ENCODE data around the gene KIAA0040.

KIAA0040 gene

GRCh38 chr1:175145899-175146528 is 46.6 kb downstream of the KIAA0040 start:
- in situ Hi-C loops (cut with MboI; ENCODE audit: low sequenced_read_pairs) = loop anchor here (10.0 to 25.0 kb wide), 2 partner anchors 179 to 384 kb away; no protein-coding TSS in a partner anchor

DNA sequence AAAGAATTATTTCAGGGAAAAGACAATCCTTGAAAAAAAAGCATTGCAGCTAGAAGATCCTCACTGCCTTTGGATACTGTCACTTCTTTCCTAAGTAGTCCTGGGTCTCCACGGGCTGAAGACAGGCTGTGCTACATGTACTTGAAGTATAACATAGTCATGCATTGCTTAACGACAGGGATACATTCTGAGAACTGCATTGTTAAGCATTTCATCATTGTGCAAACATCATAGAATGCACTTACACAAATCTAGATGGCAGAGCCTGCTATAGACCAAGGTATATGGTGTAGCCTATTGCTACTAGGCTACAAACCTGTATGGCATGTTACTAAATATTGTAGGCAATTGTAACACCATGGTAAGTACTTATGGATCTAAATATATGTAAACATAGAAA is 54.0 kb downstream of the KIAA0040 start:
- in situ Hi-C loops (cut with MboI; ENCODE audit: low sequenced_read_pairs) = loop anchor here (25.0 kb wide), 1 partner anchor 376 kb away; no protein-coding TSS in a partner anchor

- in situ Hi-C loops (cut with MboI; ENCODE audit: low sequenced_read_pairs) = loop anchor here (25.0 kb wide), 1 partner anchor 375 kb away; no protein-coding TSS in a partner anchor
These were observed 55.2 kb downstream of the KIAA0040 start for GRCh38 chr1:175137369-175137768.

GRCh38 chr1:175136246-175136645 is 56.3 kb downstream of the KIAA0040 start:
- in situ Hi-C loops (cut with MboI; ENCODE audit: low sequenced_read_pairs) = loop anchor here (25.0 kb wide), 1 partner anchor 374 kb away; no protein-coding TSS in a partner anchor

- in situ Hi-C loops (cut with MboI; ENCODE audit: low sequenced_read_pairs) = loop anchor here (25.0 kb wide), 1 partner anchor 372 kb away; no protein-coding TSS in a partner anchor
These were observed 58.1 kb downstream of the KIAA0040 start for GRCh38 chr1:175134500-175134899.

- in situ Hi-C loops (cut with MboI; ENCODE audit: low sequenced_read_pairs) = loop anchor here (25.0 kb wide), 1 partner anchor 372 kb away; no protein-coding TSS in a partner anchor
These were observed 58.7 kb downstream of the KIAA0040 start for GRCh38 chr1:175133673-175134435.

GRCh38 chr1:175132436-175132835 is 60.1 kb downstream of the KIAA0040 start:
- in situ Hi-C loops (cut with MboI; ENCODE audit: low sequenced_read_pairs) = loop anchor here (25.0 kb wide), 1 partner anchor 370 kb away; no protein-coding TSS in a partner anchor

DNA sequence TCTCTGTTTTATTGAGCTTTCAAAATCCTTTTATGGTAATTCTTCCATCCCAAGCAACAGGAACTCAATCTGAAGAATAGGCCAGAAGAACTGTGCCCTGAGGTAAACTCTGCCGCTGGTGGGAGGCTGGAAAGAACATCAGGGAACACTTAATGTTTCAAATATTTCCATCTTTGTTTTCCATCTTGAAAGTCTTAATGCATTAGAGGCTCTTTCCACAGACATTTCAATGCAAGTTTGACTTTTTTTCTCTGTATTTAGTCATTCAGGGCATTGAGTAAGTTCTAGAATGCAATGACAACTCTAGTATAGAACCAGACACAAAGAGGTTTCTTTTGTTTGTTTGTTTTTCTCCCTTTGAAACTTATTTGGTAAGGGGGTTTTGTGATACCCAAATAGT is 61.5 kb downstream of the KIAA0040 start:
- in situ Hi-C loops (cut with MboI; ENCODE audit: low sequenced_read_pairs) = loop anchor here (25.0 kb wide), 1 partner anchor 369 kb away; no protein-coding TSS in a partner anchor

- in situ Hi-C loops (cut with MboI; ENCODE audit: low sequenced_read_pairs) = loop anchor here (25.0 kb wide), 1 partner anchor 368 kb away; no protein-coding TSS in a partner anchor
These were observed 61.9 kb downstream of the KIAA0040 start for GRCh38 chr1:175130649-175131045.

DNA sequence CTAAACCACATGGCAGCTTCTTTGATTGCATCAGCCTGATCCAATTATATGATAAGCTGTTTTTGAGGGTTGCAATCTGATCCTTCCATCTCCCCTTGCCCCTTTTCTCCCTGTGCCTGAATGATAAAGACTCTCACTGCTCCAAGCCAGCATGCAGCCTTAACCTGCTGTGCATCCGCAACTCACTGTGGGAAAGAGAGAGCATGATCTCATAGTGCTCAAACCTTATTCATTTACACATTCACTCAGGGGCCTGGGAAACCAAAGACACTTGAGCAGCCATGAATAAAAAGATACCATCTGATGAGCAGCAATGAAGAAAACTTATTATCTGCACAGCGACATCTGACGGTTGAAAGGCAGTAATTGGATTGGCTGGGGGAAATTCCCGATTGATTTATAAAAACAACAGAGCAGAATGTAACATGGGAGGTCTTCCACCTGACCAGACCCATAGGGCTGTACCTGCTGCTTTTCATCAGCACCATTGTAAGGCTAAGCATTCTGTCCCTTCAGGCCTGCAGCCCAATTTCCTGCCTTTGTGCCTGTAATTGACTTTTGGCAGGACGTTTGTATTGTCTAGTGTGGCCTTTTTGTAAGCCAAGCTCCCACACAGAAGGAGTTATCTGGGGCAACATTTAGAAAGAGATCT is 62.5 kb downstream of the KIAA0040 start:
- in situ Hi-C loops (cut with MboI; ENCODE audit: low sequenced_read_pairs) = loop anchor here (25.0 kb wide), 1 partner anchor 368 kb away; no protein-coding TSS in a partner anchor

DNA sequence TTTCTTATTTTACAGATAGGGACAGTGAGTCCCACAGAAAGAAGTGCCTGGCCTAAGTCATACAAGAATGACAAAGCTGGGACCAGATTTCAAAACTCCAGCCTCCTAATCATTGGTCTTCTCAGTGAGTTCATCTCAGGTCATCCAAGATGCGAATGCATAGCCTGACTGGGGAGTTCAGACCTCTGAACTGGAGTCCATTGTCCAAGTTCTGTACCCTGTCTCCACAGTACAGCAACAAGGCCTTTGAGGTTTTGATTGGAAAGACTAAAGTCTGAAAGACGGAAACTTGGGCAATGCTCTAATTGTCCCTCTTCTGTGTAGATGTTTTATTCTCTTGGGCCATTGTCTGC is 63.0 kb downstream of the KIAA0040 start:
- in situ Hi-C loops (cut with MboI; ENCODE audit: low sequenced_read_pairs) = loop anchor here (25.0 kb wide), 1 partner anchor 367 kb away; no protein-coding TSS in a partner anchor

GRCh38 chr1:175129182-175129581 is 63.4 kb downstream of the KIAA0040 start:
- in situ Hi-C loops (cut with MboI; ENCODE audit: low sequenced_read_pairs) = loop anchor here (25.0 kb wide), 1 partner anchor 367 kb away; no protein-coding TSS in a partner anchor

- in situ Hi-C loops (cut with MboI; ENCODE audit: low sequenced_read_pairs) = loop anchor here (25.0 kb wide), 1 partner anchor 366 kb away; no protein-coding TSS in a partner anchor
These were observed 64.1 kb downstream of the KIAA0040 start for GRCh38 chr1:175128523-175128922.

GRCh38 chr1:175127565-175127964 is 65.0 kb downstream of the KIAA0040 start:
- in situ Hi-C loops (cut with MboI; ENCODE audit: low sequenced_read_pairs) = loop anchor here (25.0 kb wide), 1 partner anchor 365 kb away; no protein-coding TSS in a partner anchor

GRCh38 chr1:175126347-175126746 is 66.2 kb downstream of the KIAA0040 start:
- in situ Hi-C loops (cut with MboI; ENCODE audit: low sequenced_read_pairs) = loop anchor here (25.0 kb wide), 1 partner anchor 364 kb away; no protein-coding TSS in a partner anchor

GRCh38 chr1:175124861-175125260 is 67.7 kb downstream of the KIAA0040 start:
- in situ Hi-C loops (cut with MboI; ENCODE audit: low sequenced_read_pairs) = loop anchor here (25.0 kb wide), 1 partner anchor 363 kb away; no protein-coding TSS in a partner anchor

GRCh38 chr1:175120511-175120910 is 72.1 kb downstream of the KIAA0040 start:
- in situ Hi-C loops (cut with MboI; ENCODE audit: low sequenced_read_pairs) = no loop called here

DNA sequence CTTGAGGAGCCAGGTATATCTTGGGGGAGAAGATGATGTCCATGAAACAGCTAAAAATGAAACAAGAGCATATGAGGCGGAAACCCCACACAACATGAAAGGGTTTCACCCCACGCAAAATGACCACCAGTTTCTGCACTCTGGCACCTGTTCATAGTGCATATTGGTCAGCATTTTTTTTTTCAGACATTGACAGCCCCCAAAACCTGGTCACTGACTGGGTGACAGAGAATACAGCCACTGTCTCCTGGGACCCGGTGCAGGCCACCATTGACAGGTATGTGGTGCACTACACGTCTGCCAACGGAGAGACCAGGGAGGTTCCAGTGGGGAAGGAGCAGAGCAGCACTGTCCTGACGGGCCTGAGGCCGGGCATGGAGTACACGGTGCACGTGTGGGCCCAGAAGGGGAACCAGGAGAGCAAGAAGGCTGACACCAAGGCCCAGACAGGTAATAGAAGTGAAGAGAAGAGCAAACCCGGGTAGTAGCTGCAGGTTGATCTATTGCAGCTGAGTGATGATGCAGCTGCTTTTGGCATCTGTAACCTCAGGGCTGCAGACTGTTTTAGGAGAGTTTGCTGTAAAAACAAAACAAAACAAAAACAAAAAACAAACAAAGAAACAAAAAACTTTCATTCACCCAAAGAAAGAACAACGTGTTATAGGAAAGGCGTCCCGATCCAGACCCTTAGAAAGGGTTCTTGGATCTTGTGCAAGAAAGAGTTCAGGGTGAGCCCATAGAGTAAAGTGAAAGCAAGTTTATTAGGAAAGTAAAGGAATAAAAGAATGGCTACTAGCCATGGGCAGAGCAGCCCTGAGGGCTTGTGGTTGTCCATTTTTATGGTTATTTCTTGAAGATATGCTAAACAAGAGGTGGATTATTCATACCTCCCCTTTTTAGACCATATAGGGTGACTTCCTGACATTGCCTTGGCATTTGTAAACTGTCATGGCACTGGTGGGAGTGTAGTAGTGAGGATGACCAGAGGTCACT is 73.9 kb downstream of the KIAA0040 start:
- in situ Hi-C loops (cut with MboI; ENCODE audit: low sequenced_read_pairs) = no loop called here

- in situ Hi-C loops (cut with MboI; ENCODE audit: low sequenced_read_pairs) = no loop called here
These were observed 75.7 kb downstream of the KIAA0040 start for GRCh38 chr1:175116903-175117302.
